ENCODE measurements around the gene PIGU.
"Not testable (repeated sequence)": the region's sequence is repeated elsewhere in the genome, so short reads cannot be mapped to it uniquely, and the experiment has no call there.

The PIGU gene

DNA sequence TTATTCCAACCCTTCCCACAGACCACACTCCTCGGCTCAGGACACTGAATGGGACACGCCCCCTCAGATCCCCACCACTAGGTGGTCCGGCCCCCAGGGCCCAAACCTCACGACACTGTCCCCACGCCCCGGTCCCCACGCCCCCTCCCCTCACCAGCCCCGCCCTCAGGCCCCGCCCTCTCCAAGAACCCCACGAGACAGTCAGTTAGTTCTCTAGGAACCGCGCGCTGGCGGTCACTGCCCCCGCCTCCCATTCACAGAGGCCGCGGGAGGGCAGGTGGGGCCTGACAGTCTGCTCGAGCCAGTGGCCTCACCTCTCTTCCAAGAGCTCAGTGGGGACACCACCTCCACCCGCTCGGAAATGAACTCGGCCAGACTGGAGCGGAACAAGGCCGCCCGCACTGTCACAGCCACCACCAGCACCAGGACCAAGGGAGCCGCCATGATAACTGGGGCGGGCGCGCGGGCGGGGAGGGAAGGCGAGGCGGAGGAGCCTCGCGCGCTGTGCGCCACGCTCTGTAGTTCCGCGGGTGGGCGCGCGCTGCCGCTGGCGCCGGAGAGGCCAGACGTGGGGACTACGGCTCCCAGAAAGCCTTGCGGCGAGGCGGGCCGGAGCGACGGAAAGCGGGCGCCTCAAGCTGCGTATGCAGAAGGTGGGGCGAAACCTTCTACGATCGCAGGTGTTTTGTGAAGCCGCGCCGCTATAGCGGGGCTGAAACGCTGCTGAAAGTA is at the start of gene PIGU:
TSS of gene PIGU (minus strand) at position 451 of the 732 bp plus-strand sequence. CDS start at position 444, 7 bp downstream.
- H3K4me3 ChIP-seq (ENCODE audit: low read depth, low read length): peak within 1 kb of the TSS; percentile 91

- no peak overlapping the region for H3K4me3 ChIP-seq (ENCODE audit: low read depth, low read length)
These were observed 47.3 kb upstream of the PIGU start for GRCh38 chr20:34724172-34724571.

GRCh38 chr20:34722560-34722959 is 45.7 kb upstream of the PIGU start:
- H3K4me3 ChIP-seq (ENCODE audit: low read depth, low read length): not testable (repeated sequence)

- no peak overlapping the region for H3K4me3 ChIP-seq (ENCODE audit: low read depth, low read length)
These were observed 43.4 kb upstream of the PIGU start for GRCh38 chr20:34720266-34720665.

DNA sequence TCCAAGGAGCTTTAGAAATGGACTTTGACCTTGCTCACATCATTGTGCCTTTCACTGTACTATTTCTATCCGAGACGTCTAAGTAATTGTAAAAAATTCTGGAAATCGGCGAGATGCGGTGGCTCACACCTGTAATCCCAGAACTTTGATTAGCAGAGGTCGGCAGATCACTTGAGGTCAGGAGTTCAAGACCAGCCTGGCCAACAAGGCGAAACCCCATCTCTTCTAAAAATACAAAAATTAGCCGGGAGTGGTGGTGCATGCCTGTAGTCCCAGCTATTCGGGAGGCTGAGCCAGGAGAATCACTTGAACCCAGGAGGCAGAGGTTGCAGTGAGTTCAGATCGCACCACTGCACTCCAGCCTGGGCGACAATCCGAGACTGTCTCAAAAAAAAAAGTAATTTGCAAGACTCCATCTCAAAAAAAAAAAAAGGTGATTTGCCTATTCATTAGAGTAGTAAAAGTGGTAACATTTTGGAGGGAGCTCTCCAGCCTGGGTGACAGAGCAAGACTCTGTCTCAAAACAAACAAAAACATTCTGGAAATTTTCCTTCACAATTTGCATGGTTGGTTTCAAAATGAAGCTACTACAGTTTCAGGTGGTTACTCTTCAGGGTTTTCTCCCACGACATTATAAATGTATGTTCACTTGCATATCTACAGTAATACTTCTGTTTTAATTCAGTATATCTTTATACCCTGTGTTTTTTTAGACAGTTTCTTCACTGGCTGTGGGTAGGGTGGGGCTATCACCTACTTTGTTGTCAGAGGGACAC is 42.5 kb upstream of the PIGU start:
- not testable (repeated sequence) for H3K4me3 ChIP-seq (ENCODE audit: low read depth, low read length)

GRCh38 chr20:34717230-34718095 is 40.6 kb upstream of the PIGU start:
- H3K4me3 ChIP-seq (ENCODE audit: low read depth, low read length): no peak overlapping the region

- no peak overlapping the region for H3K4me3 ChIP-seq (ENCODE audit: low read depth, low read length)
These were observed 40.0 kb upstream of the PIGU start for GRCh38 chr20:34716921-34717229.

DNA sequence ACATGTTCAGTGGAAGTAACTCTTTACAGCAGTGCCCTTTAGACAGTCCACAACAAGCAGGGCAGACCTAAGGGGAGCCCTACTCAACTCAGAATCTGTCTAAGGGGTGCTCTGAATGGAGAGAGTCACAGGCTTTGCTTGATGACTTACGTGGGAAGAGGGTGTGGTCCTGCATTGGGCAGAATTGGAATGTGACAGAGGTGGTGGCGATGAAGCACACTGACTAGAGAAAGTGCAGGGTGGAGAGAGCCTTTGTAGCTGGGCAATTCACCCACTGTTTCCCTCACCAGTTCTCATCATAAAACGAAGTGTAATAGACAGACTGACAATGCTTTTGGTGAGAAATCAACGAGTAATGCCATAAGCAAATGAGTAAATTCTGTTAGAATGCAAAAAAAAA is 38.5 kb upstream of the PIGU start:
- no peak overlapping the region for H3K4me3 ChIP-seq (ENCODE audit: low read depth, low read length)

- not testable (repeated sequence) for H3K4me3 ChIP-seq (ENCODE audit: low read depth, low read length)
These were observed 37.1 kb upstream of the PIGU start for GRCh38 chr20:34713944-34714515.

DNA sequence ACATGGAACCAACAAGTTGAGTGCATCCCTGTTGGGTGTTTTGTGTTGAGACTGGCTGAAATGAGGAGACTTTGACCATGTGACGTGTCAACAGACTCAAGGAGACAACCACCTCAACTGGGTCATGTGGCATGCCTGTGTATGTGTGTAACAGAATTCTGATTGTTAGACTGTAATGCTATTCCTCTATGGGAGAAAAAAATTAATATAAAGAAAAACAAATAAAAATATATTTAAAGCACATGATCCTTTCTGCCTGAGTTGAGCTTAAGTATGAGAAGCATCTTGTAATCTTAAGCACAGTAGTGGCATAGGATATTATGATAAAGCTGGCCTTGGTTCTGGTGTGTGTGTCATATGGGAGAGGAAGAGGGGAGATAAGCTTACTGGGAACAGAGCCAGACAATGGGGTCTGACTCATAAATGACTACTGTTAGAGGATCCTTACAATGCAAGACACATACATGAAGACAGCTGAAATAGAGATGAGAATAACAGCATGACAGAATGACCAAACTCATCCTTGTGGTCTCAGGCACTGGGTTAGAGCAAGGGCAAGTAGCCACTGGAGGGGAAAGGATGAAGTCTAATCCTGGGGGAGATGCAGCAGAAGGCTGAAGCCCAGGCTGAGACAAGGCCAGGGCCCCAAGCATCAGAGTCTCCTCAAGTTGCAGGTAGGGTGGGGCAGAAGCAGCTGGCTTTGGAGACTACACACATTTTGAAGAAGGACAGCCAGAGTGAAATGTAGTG is 36.5 kb upstream of the PIGU start:
- H3K4me3 ChIP-seq (ENCODE audit: low read depth, low read length): no peak overlapping the region

DNA sequence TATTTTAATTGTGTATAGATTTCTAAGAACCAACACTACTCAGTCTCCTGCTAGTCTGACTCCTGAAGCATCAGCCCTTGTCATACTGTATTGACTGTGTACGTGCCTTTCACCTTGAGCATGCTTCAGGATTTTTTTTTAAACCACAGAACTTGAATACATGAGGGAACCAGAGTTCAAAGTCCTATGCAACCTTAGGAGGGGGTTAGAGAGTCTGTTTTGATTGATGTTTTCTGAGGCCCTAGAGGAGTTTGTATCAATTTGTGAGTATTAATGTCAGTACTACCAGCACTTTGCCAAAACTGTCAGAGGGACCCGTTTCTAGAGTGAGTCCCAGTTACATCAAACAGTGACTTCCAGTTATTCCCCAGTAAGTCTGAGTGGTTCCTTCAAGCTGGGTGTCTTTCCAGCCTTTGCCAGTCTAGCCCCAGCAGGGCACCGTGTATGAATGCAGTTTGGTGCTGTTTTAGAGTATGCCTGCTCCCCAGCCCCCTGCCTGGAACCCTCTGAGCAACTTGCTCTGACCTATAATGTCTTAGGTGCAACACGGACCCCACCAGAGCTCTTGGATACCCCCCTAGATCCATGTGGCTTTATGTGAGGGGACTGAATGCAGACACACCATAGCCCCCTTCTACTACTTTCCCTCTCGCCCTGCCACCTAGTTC is 35.8 kb upstream of the PIGU start:
- H3K4me3 ChIP-seq (ENCODE audit: low read depth, low read length): no peak overlapping the region

GRCh38 chr20:34711813-34712430 is 35.0 kb upstream of the PIGU start:
- H3K4me3 ChIP-seq (ENCODE audit: low read depth, low read length): no peak overlapping the region

DNA sequence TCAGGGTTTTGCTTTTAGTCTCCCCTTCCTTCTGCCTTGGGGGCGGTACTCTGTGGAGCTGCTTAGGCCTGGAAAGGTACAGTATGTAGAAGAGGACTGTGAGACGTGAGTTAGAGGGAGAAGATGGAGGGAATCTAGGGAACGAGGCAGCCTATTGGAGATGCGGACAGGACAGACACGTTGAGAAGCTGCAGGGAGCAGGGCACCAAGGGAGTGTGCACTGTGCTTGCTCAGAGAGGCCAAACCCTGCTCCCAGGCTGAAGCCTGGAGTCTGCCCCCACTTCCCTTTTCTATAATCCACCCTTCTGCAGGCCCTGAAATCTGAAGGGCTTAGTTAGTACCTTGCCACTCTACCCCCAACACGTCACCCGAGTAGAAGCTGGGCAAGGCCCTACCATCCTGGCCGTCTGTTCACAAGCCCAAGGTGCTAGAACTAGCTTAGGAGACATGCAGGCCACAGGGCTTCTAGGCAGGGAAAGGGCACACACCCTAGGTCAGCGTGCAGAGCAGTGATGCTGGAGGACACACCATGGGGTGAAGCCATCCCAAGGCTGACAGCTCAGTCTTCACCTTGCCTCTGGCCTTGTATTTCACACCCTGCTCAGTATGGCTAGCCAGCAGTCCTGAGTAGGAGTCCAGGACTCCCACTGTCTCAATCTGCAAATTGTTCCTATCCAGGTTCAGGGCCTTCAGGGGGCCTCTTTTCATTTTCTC is 34.1 kb upstream of the PIGU start:
- H3K4me3 ChIP-seq (ENCODE audit: low read depth, low read length): no peak overlapping the region

DNA sequence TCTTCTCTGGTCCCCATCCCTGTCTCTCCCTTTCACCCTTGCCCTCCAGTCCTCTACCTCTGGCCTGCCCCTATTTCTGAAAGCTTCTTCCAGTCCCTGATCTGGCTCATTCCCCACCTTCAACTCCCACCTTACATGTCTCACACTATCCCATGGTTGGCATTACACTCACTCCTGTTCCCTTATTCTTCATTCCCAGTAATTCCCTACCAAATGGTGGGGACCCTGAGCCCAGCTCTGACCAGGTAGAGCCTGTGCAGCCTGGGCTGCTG is 33.6 kb upstream of the PIGU start:
- H3K4me3 ChIP-seq (ENCODE audit: low read depth, low read length): peak overlapping the region; percentile 66

DNA sequence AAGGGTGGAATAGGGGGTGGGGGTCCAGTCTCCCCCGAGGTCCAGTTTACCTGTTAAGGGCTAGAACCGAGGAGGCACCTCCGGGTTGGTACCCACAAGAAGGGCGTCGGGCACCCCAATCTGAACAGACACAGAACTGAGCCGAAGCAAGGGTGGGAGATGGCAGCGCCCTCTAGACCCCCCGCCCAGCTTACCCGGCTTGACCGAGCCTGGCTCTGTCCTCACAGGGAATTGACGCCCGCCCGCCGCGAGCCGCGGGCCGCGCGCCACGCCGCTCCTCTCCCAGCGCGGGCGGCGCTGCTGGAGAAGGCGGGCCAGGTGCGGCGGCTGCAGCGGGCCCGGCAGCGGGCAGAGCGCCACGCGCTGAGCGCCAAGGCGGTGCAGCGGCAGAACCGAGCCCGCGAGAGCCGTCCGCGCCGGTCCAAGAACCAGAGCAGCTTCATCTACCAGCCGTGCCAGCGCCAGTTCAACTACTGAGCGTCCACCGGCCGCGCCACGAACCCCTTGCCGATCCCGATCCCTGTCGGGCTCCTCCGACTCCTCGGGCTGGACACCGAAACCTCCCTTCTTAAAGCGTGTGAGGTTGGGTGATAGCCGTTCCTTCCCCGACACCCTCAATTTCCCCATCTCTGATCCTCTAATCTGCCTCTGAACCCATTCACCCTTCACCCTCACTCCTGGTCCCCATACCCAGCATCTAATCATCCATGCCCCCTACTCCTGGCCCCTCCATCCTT is 33.1 kb upstream of the PIGU start:
- H3K4me3 ChIP-seq (ENCODE audit: low read depth, low read length): peak overlapping the region; percentile 66

DNA sequence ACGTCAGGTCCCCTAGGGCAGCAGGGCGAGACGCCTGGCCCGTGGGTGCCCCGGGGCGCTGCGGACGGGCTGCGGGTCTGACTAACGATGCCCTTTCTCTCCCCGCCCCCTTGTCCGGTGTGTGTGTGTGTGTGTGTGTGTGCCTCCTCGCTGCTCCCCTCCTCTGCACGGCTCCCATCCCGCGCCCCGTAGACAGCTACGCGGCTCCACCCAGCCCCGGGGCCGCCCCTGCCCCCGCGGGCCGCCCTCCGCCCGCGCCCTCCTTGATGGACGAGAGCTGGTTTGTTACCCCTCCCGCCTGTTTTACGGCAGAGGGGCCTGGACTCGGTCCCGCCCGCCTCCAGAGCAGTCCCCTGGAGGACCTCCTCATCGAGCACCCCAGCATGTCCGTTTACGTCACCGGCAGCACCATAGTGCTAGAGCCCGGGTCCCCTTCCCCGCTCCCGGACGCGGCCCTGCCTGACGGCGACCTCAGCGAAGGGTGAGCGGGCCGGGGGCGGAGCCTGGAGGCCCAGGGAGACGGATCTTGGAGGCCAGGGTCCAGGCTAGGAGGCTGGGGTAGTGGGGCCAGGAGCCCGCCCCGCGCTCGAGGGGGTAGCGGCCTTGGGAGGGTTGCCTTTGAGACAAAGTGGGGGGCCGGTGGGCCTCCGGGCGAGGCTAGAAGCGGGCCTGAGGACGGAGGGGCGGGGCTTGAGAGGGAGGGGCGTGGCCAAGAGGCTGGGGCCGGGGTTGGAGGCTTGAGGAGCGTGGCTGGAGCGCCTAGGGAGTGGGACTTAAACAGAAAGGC is 32.3 kb upstream of the PIGU start:
- peak overlapping the region; percentile 66 for H3K4me3 ChIP-seq (ENCODE audit: low read depth, low read length)

GRCh38 chr20:34708621-34709043 is 31.7 kb upstream of the PIGU start:
- H3K4me3 ChIP-seq (ENCODE audit: low read depth, low read length): peak overlapping the region; percentile 66
